NCI-H128 (cell line): Measurements from ENCODE around the gene SERPINB13.

ENCODE experiments used
- DNase-seq: peaks from one replicate; lab custom pipeline; 2025; ENCODE audit not compliant: unreplicated experiment; lab: John Stamatoyannopoulos, UW

The SERPINB13 gene, protein sequence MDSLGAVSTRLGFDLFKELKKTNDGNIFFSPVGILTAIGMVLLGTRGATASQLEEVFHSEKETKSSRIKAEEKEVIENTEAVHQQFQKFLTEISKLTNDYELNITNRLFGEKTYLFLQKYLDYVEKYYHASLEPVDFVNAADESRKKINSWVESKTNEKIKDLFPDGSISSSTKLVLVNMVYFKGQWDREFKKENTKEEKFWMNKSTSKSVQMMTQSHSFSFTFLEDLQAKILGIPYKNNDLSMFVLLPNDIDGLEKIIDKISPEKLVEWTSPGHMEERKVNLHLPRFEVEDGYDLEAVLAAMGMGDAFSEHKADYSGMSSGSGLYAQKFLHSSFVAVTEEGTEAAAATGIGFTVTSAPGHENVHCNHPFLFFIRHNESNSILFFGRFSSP

GRCh38 chr18:63586966-63587365, at the start of gene SERPINB13:
SERPINB13 (plus strand) TSS chr18:63587343; CDS start chr18:63588668, 1,325 bp downstream.
- DNase-seq = no peak

- no peak for DNase-seq
Measured at GRCh38 chr18:63539904-63540510, 47.1 kb upstream of the SERPINB13 start.

DNA sequence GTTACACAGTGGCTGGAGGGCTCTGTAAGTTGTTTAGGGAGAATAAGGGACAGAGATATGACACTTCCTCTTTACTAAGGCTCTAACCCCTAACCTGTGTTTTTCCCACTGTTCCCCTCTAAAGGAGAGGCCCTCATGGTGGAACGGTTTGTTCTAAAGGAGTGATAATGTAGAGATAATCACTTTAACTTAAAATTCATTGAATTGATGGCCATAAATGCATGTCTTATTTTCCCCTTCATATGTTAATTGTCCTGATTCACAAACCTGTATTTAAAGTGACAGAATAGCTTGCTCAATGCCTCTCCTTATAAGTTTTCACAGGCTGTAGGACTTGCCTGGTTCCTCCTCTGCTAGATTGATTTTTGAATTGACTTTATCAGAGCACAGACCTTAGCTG, 45.1 kb upstream of the SERPINB13 start, which contains the start of gene SERPINB12:
TSS of gene SERPINB12 (plus strand) at position 301 of the 400 bp plus-strand sequence. CDS start 13,791 bp downstream, outside the sequence.
- no peak for DNase-seq

DNA sequence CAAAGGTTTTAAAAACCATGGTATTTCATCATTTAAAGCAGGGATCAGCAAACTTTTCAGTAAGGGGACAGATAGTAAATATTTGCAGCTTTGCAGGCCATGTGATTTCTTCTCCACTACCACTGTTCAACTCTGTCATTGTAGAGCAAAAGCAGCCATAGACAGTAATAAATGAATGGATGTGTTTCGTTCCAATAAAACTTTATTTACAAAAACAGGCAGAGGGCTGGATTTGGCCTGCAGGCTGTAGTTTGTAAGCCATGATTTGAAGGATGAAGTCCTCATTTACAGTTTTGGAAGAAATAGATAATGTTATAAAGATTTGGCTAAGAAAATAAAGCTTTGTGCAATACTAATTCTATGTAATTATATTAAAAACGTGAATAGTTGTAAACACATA, 43.1 kb upstream of the SERPINB13 start:
- no peak for DNase-seq

GRCh38 chr18:63545000-63545399, 42.1 kb upstream of the SERPINB13 start:
- no peak for DNase-seq

DNA sequence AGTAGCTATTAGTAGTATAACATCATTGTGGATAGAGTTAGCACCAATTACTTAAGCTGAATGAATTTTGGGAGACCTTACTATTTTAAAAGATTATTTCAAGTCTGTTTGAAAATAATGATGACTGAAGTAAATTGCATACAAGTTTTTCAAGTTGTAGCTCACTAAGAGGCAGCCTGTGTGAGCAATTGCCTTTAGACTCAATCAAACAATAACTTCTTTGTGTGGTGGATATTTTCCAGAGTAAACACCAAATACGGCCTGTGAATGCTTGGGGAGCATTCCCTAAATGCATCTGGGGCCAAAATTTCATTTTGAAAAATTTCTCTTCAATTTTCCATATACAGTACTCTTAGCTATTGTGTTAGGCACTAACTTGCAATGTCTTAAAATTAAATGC, 37.1 kb upstream of the SERPINB13 start:
- no peak for DNase-seq

DNA sequence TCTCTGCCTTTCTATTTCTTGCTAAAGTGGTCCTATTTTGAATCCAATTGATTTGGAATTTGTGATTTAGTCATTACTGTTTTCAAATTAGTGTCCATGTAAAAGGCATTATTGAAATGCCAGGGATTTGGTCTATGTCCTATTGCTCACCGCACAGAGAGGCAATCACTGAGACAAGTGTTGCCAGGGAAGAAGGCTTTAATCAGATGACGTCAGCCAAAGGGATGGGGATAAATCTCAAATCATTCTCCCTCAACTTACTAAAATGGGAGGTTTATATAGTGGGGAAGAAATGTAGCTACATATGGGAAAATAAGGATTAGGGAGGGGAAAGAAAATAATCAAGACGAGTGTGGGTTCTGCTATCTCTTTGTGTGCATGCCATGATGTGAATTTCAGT, 35.4 kb upstream of the SERPINB13 start:
- no peak for DNase-seq

- no peak for DNase-seq
Measured at GRCh38 chr18:63552581-63552980, 34.6 kb upstream of the SERPINB13 start.

DNA sequence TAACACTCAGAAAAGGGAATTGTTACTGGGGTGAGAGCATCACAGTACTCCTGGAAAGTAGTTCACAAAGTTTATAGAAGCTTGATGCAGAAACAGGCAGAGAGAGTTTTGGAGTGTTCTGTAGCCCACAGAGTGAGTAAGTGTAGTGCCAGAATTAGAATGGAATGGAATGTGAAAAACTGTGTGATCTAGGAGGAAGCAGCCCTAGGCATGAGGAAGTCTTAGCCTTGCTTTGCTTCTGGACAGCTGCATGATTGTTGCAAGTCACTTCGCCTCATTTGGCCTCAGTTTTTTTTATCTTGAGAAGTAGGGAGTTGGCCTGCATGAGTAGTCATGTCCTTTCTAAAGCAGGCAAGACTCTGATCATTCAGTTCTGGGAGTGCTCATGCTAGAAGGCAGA, 34.1 kb upstream of the SERPINB13 start:
- DNase-seq = no peak

GRCh38 chr18:63559567-63560491, 27.3 kb upstream of the SERPINB13 start:
- no peak for DNase-seq

DNA sequence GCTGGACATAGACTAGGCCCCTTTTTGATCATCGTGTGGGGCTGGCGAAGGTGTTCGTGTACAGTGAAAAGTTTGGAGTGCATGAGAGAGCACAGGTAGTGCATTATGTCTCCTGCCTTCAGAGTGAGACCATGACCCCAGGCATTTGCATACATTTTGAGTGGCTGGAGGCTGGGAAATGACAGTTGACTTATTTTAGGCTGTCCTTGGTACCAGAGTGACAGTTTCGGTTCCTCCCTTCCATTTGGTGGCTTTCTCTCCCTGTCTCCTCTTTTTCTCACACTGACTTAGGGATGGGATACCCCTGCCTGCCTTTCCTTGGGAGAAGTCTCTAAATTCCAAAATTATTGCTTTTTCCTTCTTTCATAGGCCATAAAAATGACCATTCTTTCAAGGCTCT, 24.9 kb upstream of the SERPINB13 start:
- no peak for DNase-seq

DNA sequence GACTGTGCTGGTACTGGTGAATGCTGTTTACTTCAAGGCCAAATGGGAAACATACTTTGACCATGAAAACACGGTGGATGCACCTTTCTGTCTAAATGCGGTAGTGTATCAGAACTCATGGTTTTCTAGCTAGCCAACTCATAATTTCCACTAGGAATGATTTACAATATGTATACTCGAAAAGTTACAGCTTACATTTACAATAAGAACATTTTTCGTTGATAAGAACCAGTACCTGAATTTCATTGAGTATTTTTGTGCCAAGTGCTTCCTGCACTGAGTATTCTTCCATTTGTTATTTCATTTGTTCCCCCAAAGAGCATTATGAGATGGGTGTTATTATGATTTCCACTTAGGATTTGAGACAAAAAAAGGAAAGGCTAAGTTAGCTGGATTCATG, 23.1 kb upstream of the SERPINB13 start:
- DNase-seq = no peak

DNA sequence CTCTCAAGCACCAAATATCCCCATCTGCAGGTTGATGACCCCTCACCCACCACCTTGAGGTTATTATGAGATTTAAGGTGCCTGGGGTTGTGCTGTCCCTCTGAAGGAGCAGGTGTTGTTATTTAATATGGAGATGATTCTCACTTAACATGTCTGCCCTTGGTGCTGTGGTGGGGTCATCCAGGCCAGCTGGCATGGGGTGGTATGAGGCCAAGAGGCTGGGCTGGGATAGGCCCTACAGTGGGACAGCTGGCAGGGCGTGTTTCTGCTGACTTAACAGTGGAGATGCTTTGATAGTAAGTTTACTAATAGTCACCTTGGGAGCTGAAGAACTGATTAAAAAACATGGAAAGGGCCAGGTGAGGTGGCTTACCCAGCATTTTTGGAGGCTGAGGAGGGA, 22.6 kb upstream of the SERPINB13 start:
- no peak for DNase-seq

DNA sequence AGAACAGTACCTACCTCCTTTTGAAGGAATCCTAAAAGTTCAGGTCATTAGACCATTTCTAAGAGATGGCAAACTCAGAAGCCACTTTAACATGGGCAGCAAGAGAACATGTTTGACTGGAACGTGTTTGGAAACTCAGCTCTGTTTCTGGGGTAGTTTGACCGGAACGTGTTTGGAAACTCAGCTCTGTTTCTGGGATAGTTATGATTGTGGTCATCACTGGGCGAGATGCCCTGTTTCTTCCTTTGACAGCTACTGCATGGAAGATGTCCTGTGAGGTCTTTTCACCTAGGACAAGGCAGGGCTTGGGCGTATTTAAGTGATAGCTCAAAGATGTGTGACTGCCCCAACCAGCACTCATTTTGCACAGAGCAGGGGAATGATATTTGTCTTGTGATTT, 19.9 kb upstream of the SERPINB13 start:
- no peak for DNase-seq

- DNase-seq = no peak
Measured at GRCh38 chr18:63567825-63568224, 19.3 kb upstream of the SERPINB13 start.

DNA sequence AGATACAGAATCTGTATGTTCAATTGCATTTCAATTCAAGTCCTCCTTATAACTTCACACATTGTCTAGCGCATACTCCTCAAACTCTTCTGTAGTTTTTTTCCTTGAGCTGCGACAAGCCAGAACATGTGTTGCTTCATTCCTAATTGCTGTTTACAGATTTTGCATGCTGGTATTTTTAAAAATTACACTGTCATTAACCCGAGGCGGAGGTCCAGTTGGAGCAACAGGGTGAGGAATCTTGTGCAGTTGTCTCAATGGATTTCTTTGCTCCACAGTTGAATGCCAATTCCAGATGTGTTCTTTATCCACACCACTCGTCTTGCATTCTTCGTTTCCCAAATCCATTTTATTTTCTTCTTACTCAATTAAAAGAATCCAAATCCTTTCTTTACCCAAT, 16.4 kb upstream of the SERPINB13 start:
- no peak for DNase-seq

DNA sequence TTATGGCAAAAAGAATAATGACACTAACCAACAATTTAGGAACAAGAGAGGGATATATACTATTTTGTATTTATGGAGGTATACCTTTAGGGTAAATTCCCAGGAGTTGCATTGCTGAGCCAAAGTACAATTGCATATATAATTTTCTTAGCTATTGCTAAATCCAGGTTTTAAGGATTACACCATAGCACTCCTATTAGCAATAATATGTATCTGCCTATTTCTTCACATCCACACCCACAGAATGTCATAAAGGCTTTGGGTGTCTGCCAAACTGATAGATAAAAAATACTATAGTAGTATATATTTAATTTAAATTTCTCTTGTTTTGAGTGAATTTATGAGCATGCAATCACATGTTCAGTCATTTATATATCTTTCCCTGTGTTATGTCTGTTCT, 11.5 kb upstream of the SERPINB13 start:
- no peak for DNase-seq

DNA sequence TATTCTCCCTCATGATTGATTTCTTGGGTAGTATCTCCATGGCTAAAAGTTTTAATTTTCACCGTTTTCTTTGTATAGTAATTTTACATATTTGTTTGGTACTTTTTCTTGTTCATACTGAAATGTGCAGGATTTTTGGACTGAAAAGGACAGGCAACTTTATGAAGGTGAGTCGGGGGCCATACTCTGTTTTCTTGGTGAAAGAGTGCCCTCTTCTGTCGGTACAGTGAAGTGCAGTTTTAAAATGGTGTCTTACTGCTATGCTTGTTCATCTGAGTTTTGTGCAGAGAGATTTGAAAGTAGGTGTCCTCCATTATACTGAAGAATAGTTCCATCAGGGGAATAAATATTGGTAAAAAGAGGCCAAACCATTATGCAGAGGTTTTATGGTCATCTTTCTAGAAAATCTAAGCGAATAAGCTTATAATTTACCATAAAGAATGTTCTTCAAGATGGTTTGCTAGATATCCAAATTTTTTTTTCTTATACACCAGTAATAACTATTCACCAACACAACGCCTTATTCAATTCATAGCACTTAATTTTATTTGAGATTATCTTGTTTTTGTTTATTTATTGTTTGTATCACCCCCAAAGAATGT, 8.7 kb upstream of the SERPINB13 start:
- DNase-seq = no peak

- no peak for DNase-seq
Measured at GRCh38 chr18:63579616-63580015, 7.5 kb upstream of the SERPINB13 start.

DNA sequence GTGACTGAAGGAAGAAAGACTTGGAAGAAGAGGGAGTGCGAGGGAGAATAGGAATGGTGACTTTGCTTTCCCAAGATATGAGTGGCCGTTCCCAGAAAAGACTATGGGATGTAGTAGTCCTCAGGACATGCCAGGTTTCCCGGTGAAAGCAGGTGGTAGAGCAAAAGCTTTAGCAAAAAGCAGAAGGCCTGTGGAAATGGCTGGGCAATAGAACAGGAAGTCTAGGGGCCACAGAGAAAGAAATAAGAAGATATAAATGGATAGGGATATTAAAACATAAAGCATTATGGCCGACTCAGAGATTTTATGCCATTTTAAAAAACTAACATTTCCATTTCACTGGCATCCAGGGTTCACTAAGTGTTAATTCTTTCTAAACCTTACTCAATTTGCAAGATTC, 1.2 kb upstream of the SERPINB13 start:
- no peak for DNase-seq

GRCh38 chr18:63586431-63586830, 712 bp upstream of the SERPINB13 start:
- DNase-seq = no peak
